DOHH2 (cell line): ENCODE results near the gene COL17A1.

Experiments
- H3F3A ChIP-seq: fragments of 200-600 bp; sonication (generic), shearing (Covaris generic); 2 replicates; pipeline ENCODE4 v1.6.0; 2016; ENCODE audit warnings: antibody characterized with exemption, mild to moderate bottlenecking; ENCODE audit not compliant: control insufficient read depth, insufficient read depth
- H3K27ac ChIP-seq: fragments of 200-600 bp; sonication (generic); 2 replicates; pipeline ENCODE4 v1.5.1; 2014; ENCODE audit warnings: low read depth, mild to moderate bottlenecking, low read length, moderate library complexity
- H3K27me3 ChIP-seq: fragments of 200-600 bp; sonication (generic); 2 replicates; pipeline ENCODE4 v1.6.1; 2014; ENCODE audit warnings: mild to moderate bottlenecking, low read length, mixed read lengths; ENCODE audit not compliant: control insufficient read depth
- H3K36me3 ChIP-seq: fragments of 200-600 bp; sonication (generic); 2 replicates; pipeline ENCODE4 v1.6.1; 2014; ENCODE audit warnings: mild to moderate bottlenecking, low read length, moderate library complexity, mixed read lengths; ENCODE audit not compliant: control insufficient read depth
- H3K4me1 ChIP-seq: fragments of 200-600 bp; sonication (generic); 2 replicates; pipeline ENCODE4 v1.6.1; 2014; ENCODE audit warnings: mild to moderate bottlenecking, low read length, mixed read lengths; ENCODE audit not compliant: control insufficient read depth
- H3K4me2 ChIP-seq: fragments of 200-600 bp; sonication (generic); 2 replicates; pipeline ENCODE4 v1.6.0; 2014; ENCODE audit warnings: mild to moderate bottlenecking, low read length, moderate library complexity
- H3K4me3 ChIP-seq: fragments of 200-600 bp; sonication (generic); 2 replicates; pipeline ENCODE4 v1.5.1; 2014; ENCODE audit warnings: mild to moderate bottlenecking, low read length, mixed read lengths
- H3K79me2 ChIP-seq: fragments of 200-600 bp; sonication (generic); 2 replicates; pipeline ENCODE4 v1.6.1; 2014; ENCODE audit warnings: mild to moderate bottlenecking, low read length, mixed read lengths; ENCODE audit not compliant: control insufficient read depth
- H3K9me2 ChIP-seq: fragments of 200-600 bp; sonication (generic); replicated peaks from 2 replicates; pipeline ENCODE4 v1.6.1; 2014; ENCODE audit warnings: mild to moderate bottlenecking, low read length, mixed read lengths; ENCODE audit not compliant: control insufficient read depth
- H3K9me3 ChIP-seq: fragments of 200-600 bp; sonication (generic); 2 replicates; pipeline ENCODE4 v1.6.1; 2014; ENCODE audit warnings: antibody characterized with exemption, low read length, mixed read lengths; ENCODE audit not compliant: control insufficient read depth, insufficient read depth
- H4K20me1 ChIP-seq: fragments of 200-600 bp; sonication (generic); 2 replicates; pipeline ENCODE4 v1.6.0; 2014; ENCODE audit warnings: low read depth, mild to moderate bottlenecking, antibody characterized with exemption, low read length, moderate library complexity; ENCODE audit not compliant: control insufficient read depth, insufficient read depth
- EZH2phosphoT487 ChIP-seq: fragments of 200-600 bp; sonication (generic); IDR thresholded peaks from 2 replicates; pipeline ENCODE4 v1.6.1; 2017; ENCODE audit warnings: borderline replicate concordance, mild to moderate bottlenecking, antibody characterized with exemption, low read length, moderate library complexity, mixed read lengths
- TF ChIP-seq, protein P1 (sequence below): fragments of 200-600 bp; sonication (generic); IDR thresholded peaks from one replicate; pipeline ENCODE4 v1.5.1; 2014; ENCODE audit warnings: antibody characterized with exemption, mild to moderate bottlenecking, low read depth, low read length; ENCODE audit not compliant: poor library complexity, severe bottlenecking

Gene COL17A1

DNA sequence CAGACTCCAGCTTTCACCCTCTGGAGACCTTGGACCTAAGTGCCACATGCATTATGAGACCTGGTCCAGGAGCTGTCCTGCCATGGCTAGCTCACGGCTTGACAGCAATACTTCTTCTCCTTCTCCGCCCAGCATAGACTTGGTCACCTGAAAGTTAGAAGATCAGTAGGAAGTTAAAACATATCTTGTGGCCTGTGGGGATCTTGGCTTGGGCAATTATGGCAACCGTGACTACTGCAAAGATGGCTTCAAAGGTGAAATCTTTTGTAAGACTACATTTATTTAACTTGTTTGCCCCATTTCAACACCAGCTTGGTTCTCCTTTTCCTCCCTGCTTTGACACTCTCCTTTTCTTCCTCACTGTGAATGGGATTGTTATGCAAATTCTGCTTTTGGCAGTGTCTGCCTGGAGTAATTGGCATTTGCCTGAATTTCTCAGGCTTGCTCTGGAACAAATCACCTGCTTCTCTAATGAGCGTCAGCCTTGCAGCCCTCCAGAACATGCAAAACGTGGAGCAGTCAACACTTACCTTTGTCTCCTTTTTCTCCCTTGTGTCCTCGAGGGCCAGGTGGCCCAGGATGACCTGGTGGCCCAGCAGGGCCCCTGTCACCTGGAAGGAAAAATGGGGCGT lies 53.4 kb downstream of the COL17A1 start:
- Histone ChIP-seq H3K4me1 (no peaks in the 10 kb centered on the region), H3K27ac (no peak overlapping the region), H3K27me3 (no peaks in the 10 kb centered on the region), H3K36me3 (no peaks in the 10 kb centered on the region), H3K79me2 (no peaks in the 10 kb centered on the region), H3F3A (no peaks in the 10 kb centered on the region), H3K9me3 (no peaks in the 10 kb centered on the region), H4K20me1 (no peaks in the 10 kb centered on the region), H3K4me2 (no peak overlapping the region), H3K4me3 (no peak overlapping the region), H3K9me2 (no peaks in the 10 kb centered on the region)
- no peak for TF ChIP-seq EZH2phosphoT487
- TF ChIP-seq, protein P1, sequence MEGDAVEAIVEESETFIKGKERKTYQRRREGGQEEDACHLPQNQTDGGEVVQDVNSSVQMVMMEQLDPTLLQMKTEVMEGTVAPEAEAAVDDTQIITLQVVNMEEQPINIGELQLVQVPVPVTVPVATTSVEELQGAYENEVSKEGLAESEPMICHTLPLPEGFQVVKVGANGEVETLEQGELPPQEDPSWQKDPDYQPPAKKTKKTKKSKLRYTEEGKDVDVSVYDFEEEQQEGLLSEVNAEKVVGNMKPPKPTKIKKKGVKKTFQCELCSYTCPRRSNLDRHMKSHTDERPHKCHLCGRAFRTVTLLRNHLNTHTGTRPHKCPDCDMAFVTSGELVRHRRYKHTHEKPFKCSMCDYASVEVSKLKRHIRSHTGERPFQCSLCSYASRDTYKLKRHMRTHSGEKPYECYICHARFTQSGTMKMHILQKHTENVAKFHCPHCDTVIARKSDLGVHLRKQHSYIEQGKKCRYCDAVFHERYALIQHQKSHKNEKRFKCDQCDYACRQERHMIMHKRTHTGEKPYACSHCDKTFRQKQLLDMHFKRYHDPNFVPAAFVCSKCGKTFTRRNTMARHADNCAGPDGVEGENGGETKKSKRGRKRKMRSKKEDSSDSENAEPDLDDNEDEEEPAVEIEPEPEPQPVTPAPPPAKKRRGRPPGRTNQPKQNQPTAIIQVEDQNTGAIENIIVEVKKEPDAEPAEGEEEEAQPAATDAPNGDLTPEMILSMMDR = no peak

DNA sequence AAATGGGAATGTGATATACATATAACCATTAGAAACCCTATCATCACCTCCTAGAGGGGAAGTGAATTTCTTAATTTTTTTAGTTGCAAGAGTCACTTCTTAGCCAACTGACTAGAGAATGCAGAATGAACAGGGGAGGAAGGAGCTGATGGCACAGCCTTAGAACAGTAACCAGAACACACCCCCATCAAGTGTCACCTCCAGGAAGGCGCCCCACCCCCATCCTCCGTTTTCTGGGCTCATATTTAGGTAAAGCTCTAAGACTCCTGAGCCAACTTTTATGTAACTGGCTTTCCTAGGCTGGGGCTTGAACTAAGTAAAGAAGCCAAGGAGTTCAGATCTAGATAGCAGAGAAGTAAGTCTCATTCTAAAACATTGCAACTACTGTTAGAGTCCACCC lies 54.0 kb downstream of the COL17A1 start:
- H3F3A ChIP-seq = no peaks in the 10 kb centered on the region
- TF ChIP-seq, protein P1 = no peak
- no peak for TF ChIP-seq EZH2phosphoT487
- H3K36me3 ChIP-seq = peaks cover 4% of the 10 kb centered on the region
- no peaks in the 10 kb centered on the region for H3K27me3 ChIP-seq
- H3K9me2 ChIP-seq = no peaks in the 10 kb centered on the region
- H3K27ac ChIP-seq = no peak overlapping the region
- H4K20me1 ChIP-seq = no peaks in the 10 kb centered on the region
- H3K9me3 ChIP-seq = no peaks in the 10 kb centered on the region
- no peak overlapping the region for H3K4me3 ChIP-seq
- no peak overlapping the region for H3K4me2 ChIP-seq
- H3K79me2 ChIP-seq = no peaks in the 10 kb centered on the region
- no peaks in the 10 kb centered on the region for H3K4me1 ChIP-seq

DNA sequence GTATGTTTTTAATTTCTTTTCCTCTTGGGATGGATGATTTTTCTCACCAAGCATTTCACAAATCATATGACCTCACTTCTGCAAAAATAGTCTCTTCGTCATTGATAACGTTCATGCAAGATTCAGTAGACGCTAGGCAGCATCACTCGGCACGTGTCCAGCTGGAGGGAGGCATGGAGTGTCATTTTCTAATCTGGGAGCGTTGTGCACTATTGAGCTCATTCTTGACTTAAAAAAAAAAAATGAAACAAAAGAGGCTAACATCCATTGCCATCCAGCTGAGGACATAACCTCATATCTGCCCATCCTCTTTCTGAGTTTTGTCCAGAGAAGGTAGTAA lies 56.2 kb downstream of the COL17A1 start:
- H3K4me1 ChIP-seq = no peaks in the 10 kb centered on the region
- TF ChIP-seq, protein P1 = no peak
- TF ChIP-seq EZH2phosphoT487 = no peak
- no peaks in the 10 kb centered on the region for H3K79me2 ChIP-seq
- no peaks in the 10 kb centered on the region for H4K20me1 ChIP-seq
- no peaks in the 10 kb centered on the region for H3F3A ChIP-seq
- H3K4me3 ChIP-seq = no peak overlapping the region
- H3K27me3 ChIP-seq = no peaks in the 10 kb centered on the region
- H3K9me2 ChIP-seq = no peaks in the 10 kb centered on the region
- H3K27ac ChIP-seq = no peak overlapping the region
- H3K9me3 ChIP-seq = no peaks in the 10 kb centered on the region
- H3K36me3 ChIP-seq = peaks cover 18% of the 10 kb centered on the region
- no peak overlapping the region for H3K4me2 ChIP-seq
